Common myeloid progenitor, CD34-positive (primary cell): Measurements from ENCODE around the gene MSMP.

ENCODE experiments used
- CTCF ChIA-PET: fragments of 350-600 bp; sonication (Branson Sonifier 250); formaldehyde crosslinking; loops from one replicate; lab custom pipeline; 2021; ENCODE audit warnings: antibody characterized with exemption; lab: Charles Lee
- POLR2A ChIA-PET: fragments of 350-600 bp; sonication (Branson Sonifier 250); formaldehyde crosslinking; loops from one replicate; lab custom pipeline; 2021; ENCODE audit warnings: antibody characterized with exemption; lab: Charles Lee
- DNase-seq, 3 donors: peaks; one replicate each; pipeline versions ENCODE4 v3.0.0 to v3.0.0-alpha.2; 2013
- H3K27ac ChIP-seq, 2 experiments: 1 replicate in 1 of 2; 2 replicates in 1 of 2; pipeline ENCODE4 v1.7.0; 2013; ENCODE audit warnings: inconsistent platforms in 2 of 2, low read length in 2 of 2, mild to moderate bottlenecking in 2 of 2, low read depth in 1 of 2, moderate library complexity in 1 of 2; ENCODE audit not compliant: severe bottlenecking in 2 of 2, insufficient read depth in 1 of 2, poor library complexity in 1 of 2
- H3K27me3 ChIP-seq, 5 experiments: replicated peaks in 2 of 5; 1 replicate in 3 of 5; 2 replicates in 2 of 5; pipeline versions ENCODE4 v1.6.1 to v1.7.0; 2013; ENCODE audit warnings: low read length in 4 of 5, mild to moderate bottlenecking in 2 of 5, moderate library complexity in 2 of 5, inconsistent platforms in 1 of 5; ENCODE audit not compliant: insufficient read depth in 5 of 5, control insufficient read depth in 4 of 5
- H3K36me3 ChIP-seq, 4 experiments: 1 replicate in 2 of 4; 2 replicates in 2 of 4; pipeline versions ENCODE4 v1.6.1 to v1.7.0; 2013; ENCODE audit warnings: low read length in 3 of 4, control low read depth in 1 of 4, mild to moderate bottlenecking in 1 of 4; ENCODE audit not compliant: control insufficient read depth in 4 of 4, insufficient read depth in 4 of 4
- H3K4me1 ChIP-seq, 4 experiments: 1 replicate in 3 of 4; 2 replicates in 1 of 4; pipeline versions ENCODE4 v1.6.1 to v1.7.1; 2013; ENCODE audit warnings: low read length in 3 of 4, mild to moderate bottlenecking in 3 of 4, control low read depth in 1 of 4, inconsistent platforms in 1 of 4, moderate library complexity in 1 of 4; ENCODE audit not compliant: control insufficient read depth in 4 of 4, insufficient read depth in 4 of 4; ENCODE audit errors: control extremely low read depth in 1 of 4
- H3K4me3 ChIP-seq, 7 experiments: 1 replicate in 4 of 7; 2 replicates in 3 of 7; pipeline versions ENCODE4 v1.5.1 to v1.7.0; 2013; ENCODE audit warnings: mild to moderate bottlenecking in 7 of 7, low read length in 6 of 7, moderate library complexity in 6 of 7, inconsistent platforms in 2 of 7, low read depth in 2 of 7, control low read depth in 1 of 7; ENCODE audit not compliant: insufficient read depth in 4 of 7, control insufficient read depth in 1 of 7; ENCODE audit errors: extremely low read depth in 1 of 7
- H3K9me3 ChIP-seq, 5 experiments: 1 replicate in 4 of 5; 2 replicates in 1 of 5; pipeline versions ENCODE4 v1.6.1 to v1.7.1; 2013; ENCODE audit warnings: low read length in 4 of 5, mild to moderate bottlenecking in 2 of 5, inconsistent platforms in 1 of 5, low read depth in 1 of 5, moderate library complexity in 1 of 5; ENCODE audit not compliant: control insufficient read depth in 4 of 5, insufficient read depth in 2 of 5; ENCODE audit errors: control extremely low read depth in 1 of 5
- WGBS: methylation state at CpG from one replicate; pipeline ENCODE4 v1.1.5; 2013; ENCODE audit not compliant: insufficient coverage; 5-methylcytosine and 5-hydroxymethylcytosine counted together

Gene MSMP

GRCh38 chr9:35771943-35772342, 17.9 kb upstream of the MSMP start:
- H3K4me1 ChIP-seq: peaks cover 13 to 40% (median 17%) of the 10 kb centered on the region in 4 experiments
- DNase-seq: no peak
- ChIA-PET CTCF (interaction anchor here (0.8 to 7.7 kb wide), 9 partner anchors 9 to 75 kb away, joined by 3 to 41 read pairs (median 4); partner anchors contain the start of gene MSMP), POLR2A (no interaction called here)
- H3K36me3 ChIP-seq: peaks cover 0 to 3% (median 0%) of the 10 kb centered on the region in 4 experiments
- no peaks in the 10 kb centered on the region for H3K27me3 ChIP-seq
- WGBS: 98% methylated on average over 3 of the region's 3 CpGs
- H3K9me3 ChIP-seq: no peaks in the 10 kb centered on the region
- no peak overlapping the region for H3K27ac ChIP-seq
- no peak overlapping the region for H3K4me3 ChIP-seq

- Histone ChIP-seq H3K27me3 (no peaks in the 10 kb centered on the region), H3K4me1 (peaks cover 13 to 40% (median 17%) of the 10 kb centered on the region in 4 experiments), H3K9me3 (no peaks in the 10 kb centered on the region), H3K4me3 (no peak overlapping the region), H3K36me3 (peaks cover 0 to 3% (median 0%) of the 10 kb centered on the region in 4 experiments), H3K27ac (peak overlapping the region in 1 of 2 experiments; percentile 50)
- ChIA-PET POLR2A (no interaction called here), CTCF (interaction anchor here (0.8 to 7.7 kb wide), 14 partner anchors 9 to 111 kb away, joined by 3 to 41 read pairs (median 4); partner anchors contain the start of genes MSMP and SPAG8)
- DNase-seq: peak in 1 of 3 donors; percentile 53
- WGBS: no CpG with 5 or more reads among the region's 1 CpG
Measured at GRCh38 chr9:35771534-35771933, 17.5 kb upstream of the MSMP start.

- ChIA-PET CTCF (interaction anchor here (0.8 to 7.7 kb wide), 14 partner anchors 8 to 111 kb away, joined by 3 to 41 read pairs (median 4); partner anchors contain the start of genes MSMP and SPAG8), POLR2A (interaction anchor here (0.7 kb wide), 1 partner anchor 13 kb away, joined by 4 read pairs; no protein-coding TSS in a partner anchor)
- Histone ChIP-seq H3K36me3 (peaks cover 0 to 3% (median 0%) of the 10 kb centered on the region in 4 experiments), H3K4me3 (peak overlapping the region in 1 of 7 experiments; percentile 17), H3K27ac (peak overlapping the region in 1 of 2 experiments; percentile 50), H3K4me1 (peaks cover 11 to 37% (median 15%) of the 10 kb centered on the region in 4 experiments), H3K27me3 (no peaks in the 10 kb centered on the region), H3K9me3 (no peaks in the 10 kb centered on the region)
- WGBS: 71% methylated on average over 1 of the region's 4 CpGs
- no peak for DNase-seq
Measured at GRCh38 chr9:35771075-35771433, 17.0 kb upstream of the MSMP start.

GRCh38 chr9:35769763-35770162, 15.7 kb upstream of the MSMP start:
- WGBS: 100% methylated on average over 1 of the region's 1 CpG
- ChIA-PET POLR2A (no interaction called here), CTCF (interaction anchor here (1.1 to 7.7 kb wide), 8 partner anchors 9 to 41 kb away, joined by 3 to 41 read pairs (median 6); partner anchors contain the start of gene MSMP)
- H3K27me3 ChIP-seq: no peaks in the 10 kb centered on the region
- no peak for DNase-seq
- H3K9me3 ChIP-seq: no peaks in the 10 kb centered on the region
- H3K36me3 ChIP-seq: peaks cover 0 to 3% (median 0%) of the 10 kb centered on the region in 4 experiments
- H3K4me3 ChIP-seq: no peak overlapping the region
- H3K4me1 ChIP-seq: peaks cover under 1 to 24% (median 3%) of the 10 kb centered on the region in 4 experiments
- no peak overlapping the region for H3K27ac ChIP-seq

- WGBS: no CpG with 5 or more reads among the region's 1 CpG
Measured at GRCh38 chr9:35767458-35767857, 13.4 kb upstream of the MSMP start.

GRCh38 chr9:35766997-35767396, 12.9 kb upstream of the MSMP start:
- H3K27ac ChIP-seq: no peak overlapping the region
- WGBS: 43% methylated on average over 1 of the region's 2 CpGs
- ChIA-PET CTCF (interaction anchor here (1.0 to 1.3 kb wide), 2 partner anchors 31 to 40 kb away, joined by 3 to 4 read pairs; no protein-coding TSS in a partner anchor), POLR2A (no interaction called here)
- H3K36me3 ChIP-seq: peaks cover 0 to under 1% (median 0%) of the 10 kb centered on the region in 4 experiments
- H3K27me3 ChIP-seq: no peaks in the 10 kb centered on the region
- H3K4me3 ChIP-seq: no peak overlapping the region
- peak in 1 of 3 donors; percentile 25 for DNase-seq
- H3K9me3 ChIP-seq: no peaks in the 10 kb centered on the region
- peaks cover 0 to 35% (median 2%) of the 10 kb centered on the region in 4 experiments for H3K4me1 ChIP-seq

More at GRCh38 chr9:35767458-35767857, 13.4 kb upstream of the MSMP start:
- no peak overlapping the region for H3K4me3 ChIP-seq
- ChIA-PET CTCF (interaction anchor here (1.0 to 7.7 kb wide), 3 partner anchors 13 to 40 kb away, joined by 3 to 41 read pairs (median 4); partner anchors contain the start of gene MSMP), POLR2A (no interaction called here)
- H3K9me3 ChIP-seq: no peaks in the 10 kb centered on the region
- H3K36me3 ChIP-seq: peaks cover 0 to 3% (median 0%) of the 10 kb centered on the region in 4 experiments
- peaks cover 0 to 31% (median 2%) of the 10 kb centered on the region in 4 experiments for H3K4me1 ChIP-seq
- no peak overlapping the region for H3K27ac ChIP-seq
- DNase-seq: no peak
- no peaks in the 10 kb centered on the region for H3K27me3 ChIP-seq

- Histone ChIP-seq H3K4me1 (peaks cover 13 to 42% (median 18%) of the 10 kb centered on the region in 4 experiments), H3K27me3 (no peaks in the 10 kb centered on the region), H3K36me3 (peaks cover 0 to 4% (median 0%) of the 10 kb centered on the region in 4 experiments), H3K4me3 (no peak overlapping the region), H3K27ac (no peak overlapping the region), H3K9me3 (no peaks in the 10 kb centered on the region)
- no peak for DNase-seq
- ChIA-PET CTCF (interaction anchor here (1.5 to 2.3 kb wide), 4 partner anchors 9 to 62 kb away, joined by 3 to 5 read pairs (median 4); no protein-coding TSS in a partner anchor), POLR2A (no interaction called here)
- 86% methylated on average over 1 of the region's 1 CpG for WGBS
Measured at GRCh38 chr9:35763803-35764202, 9.7 kb upstream of the MSMP start.
